ENCODE data around the gene PRG3.
"Not testable (repeated sequence)": the region's sequence is repeated elsewhere in the genome, so short reads cannot be mapped to it uniquely, and the experiment has no call there.

The PRG3 gene

DNA sequence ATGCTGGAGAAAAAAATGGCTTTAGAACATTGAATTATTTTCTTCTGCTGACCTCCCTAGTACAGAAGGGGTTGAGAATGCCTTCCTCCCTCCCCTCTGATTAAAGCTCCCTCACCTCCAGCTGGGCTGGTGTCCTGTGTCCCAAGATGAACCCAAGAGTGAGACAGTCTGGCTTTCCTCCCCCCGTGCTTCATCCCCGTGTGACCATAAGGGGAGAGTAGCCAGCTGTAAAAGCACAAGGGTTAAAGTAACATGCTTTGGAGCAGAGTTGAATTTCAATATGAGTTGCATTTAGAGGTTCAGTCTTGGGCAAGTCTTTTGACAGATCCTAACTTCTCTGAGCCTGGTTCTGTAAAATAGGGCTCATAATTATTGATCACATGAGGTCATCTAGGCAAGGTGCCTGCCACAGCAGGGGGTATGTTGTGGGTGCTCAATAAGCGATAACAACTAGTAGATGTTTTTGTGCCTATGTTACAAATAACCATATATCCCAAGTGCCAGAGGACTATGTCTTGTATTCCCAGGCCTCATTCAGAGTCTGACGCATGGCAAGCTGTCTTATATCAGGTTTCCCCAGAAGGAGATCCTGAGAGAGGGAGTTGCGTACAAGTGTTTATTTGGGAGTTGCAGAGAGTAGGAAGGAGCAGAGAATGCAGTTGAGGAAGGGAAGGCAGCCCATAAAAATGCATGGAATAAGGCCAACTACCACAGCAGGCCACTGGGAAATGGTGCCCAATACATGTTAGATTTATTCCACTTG, 5.4 kb upstream of the PRG3 start:
- no peak for DNase-seq

DNA sequence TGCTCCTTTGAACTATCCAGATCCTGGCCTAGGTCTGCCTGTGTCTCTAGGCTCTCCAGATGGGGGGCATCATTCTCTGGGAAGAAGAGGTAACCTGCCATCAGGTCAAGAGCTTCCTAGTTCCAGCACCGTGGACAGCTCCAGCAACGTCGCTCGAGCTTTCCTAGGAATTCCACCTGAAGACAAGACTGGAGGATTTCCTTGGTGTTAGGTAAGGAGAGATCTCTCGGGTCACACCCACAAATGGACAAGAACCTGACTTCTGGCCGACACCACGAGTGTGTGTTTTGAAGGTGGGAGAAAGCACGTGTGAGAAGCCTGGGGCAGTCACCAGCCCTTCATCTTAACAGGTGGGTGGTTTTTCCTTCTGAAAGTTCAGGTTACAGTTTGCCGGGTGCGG, 1.2 kb downstream of the PRG3 start:
- DNase-seq: no peak

DNA sequence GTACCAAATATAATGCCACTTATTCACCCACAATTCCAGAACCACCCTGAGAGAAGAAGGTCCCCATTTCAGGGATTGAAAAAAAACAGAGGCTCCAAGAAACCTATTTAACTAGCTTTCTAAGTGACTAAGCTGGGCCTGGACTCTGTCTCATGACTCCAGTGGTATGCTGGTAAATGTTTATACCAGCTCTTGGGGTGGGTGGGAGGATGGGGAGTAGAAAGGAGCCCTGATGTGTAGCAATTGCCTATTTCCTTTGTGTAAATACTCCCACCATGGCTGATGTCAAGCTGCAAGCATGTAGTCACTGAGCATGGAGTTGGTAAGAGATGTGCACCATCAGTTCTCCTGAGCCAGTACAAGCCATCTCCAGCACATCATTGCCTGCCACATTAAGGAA, 2.8 kb downstream of the PRG3 start:
- no peak for DNase-seq

DNA sequence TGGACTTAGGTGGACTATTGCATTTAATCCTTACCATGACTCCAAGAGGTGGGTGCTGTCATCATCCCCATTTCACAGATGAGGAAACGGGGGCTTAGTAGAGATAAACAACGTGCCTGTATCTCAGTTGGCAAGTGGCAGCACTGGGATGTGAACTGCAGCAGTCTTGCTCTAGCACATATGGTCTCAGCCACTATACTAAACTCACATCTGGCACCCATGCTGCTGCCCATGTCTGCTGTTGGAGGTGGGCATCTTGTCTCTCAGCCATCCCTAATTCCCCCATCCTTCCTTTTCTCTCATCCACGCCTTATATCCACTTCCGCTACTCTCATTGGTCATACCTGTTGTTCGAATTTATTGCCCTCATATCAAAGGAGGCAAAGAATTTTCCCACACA, 3.8 kb downstream of the PRG3 start:
- DNase-seq: no peak

DNA sequence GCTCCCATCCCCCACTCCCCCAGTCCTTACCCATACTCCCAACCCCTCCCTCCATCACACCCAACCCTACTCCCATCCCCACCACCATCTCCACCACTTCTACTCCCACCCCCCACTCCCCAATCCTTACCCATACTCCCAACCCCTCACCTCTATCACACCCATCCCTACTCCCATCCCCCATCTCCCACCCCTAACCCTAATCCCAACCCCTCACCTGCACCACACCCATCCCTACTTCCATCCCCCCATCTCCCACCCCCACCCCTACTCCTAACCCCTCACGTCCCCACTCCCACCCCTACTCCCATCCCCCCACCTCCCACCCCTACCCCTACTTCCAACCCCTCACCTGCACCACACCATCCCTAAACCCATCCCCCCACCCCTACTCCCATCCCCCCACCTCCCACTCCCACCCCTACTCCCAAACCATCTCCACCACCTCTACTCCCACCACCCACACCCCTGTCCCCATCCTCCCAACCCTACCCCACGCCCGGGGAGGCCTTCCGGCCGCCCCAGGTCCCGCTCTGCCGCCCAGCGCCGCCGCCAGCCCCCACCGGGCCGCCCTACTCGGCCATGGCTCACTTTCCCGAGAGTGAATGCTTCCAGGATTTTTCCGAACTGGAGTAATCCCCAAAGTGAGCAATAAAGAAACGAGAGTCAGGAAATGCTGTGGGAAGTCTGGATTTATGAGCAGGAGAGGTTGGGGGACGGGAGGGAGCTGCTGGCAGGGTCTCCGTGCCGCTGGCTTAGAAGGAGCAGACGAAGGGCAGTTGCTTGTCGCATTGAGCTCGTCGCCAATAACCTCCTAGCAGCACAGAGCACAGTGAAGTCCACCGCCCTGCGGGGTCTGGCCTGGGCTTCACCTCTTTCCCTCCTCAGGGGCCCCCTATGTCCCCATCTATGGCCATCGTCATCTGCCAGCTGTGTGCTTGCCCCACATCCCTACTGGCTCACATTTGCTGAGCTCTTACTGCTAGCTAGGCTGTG, 4.6 kb downstream of the PRG3 start:
- no peak for DNase-seq

DNA sequence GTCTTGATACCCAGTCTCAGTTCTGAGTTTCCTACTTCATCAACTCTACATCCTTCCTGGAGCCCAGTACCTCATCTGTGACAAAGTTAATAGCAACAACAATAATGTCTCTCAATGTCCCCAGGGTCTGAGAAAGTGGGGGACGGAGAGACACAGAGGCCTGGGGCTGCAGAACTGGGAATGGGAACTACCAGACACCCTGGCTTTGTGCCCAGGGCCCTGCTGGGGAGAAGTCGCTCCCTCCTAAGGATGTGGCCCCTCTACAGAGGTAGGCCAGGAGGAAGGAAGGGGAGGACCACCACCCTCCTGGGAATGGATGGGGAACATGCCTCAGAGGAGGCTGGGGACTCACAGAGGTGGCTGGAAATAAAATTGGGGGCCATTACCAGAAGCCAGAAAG, 5.5 kb downstream of the PRG3 start:
- no peak for DNase-seq

DNA sequence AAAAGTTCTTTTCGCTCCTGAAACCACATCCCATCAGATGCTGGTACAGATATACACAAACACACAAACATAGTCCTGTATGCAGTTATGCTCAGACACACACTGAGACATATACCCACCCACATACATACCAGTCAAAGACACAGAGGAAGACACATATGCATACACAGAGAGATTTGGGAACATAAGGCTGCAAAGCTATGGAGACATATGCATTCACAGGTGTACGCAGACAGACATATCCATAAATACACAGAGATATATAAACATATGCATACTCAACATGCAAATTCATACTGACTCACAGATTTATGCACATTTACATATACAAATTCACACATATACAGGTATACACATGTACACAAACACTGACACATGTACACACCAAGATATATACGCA, 6.0 kb downstream of the PRG3 start:
- no peak for DNase-seq

DNA sequence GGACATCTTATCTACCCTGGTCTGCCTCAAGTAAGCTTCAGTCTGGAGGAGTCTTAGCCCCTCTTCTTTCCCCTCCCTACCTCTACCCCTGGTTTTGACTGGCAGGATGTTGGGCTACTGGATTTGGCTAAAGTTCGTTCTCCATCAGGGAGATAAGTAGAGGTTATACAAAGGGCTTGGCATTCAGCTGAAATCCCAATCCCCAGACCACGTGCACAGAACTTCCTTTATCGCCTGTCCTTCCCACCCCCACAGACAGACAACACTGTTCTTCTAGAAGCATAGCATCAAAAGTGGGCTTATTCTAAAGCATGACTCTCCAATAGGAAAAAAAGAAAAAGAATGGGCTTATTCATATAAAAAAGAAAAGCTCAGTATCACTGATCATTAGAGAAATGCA, 7.8 kb downstream of the PRG3 start:
- no peak for DNase-seq

DNA sequence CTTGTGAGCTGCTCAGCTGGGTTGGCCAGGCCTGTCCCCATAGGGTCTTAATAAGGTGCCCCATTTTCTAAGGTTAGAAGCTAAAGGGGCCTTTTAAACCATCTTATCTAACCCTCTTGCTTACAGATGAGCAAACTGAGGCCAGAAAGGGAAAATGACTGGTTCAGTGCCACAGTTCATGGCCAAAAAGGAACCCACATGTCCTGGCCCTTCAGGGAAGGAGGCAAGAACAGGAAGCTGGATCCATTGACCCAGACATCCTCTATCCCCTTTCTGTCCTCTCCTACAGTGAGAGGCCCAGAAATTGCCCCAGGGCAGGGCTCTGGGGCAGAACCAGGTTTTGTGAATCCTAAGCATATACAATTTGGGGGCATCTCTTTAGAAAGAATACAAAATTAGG, 10.0 kb downstream of the PRG3 start:
- DNase-seq: no peak

DNA sequence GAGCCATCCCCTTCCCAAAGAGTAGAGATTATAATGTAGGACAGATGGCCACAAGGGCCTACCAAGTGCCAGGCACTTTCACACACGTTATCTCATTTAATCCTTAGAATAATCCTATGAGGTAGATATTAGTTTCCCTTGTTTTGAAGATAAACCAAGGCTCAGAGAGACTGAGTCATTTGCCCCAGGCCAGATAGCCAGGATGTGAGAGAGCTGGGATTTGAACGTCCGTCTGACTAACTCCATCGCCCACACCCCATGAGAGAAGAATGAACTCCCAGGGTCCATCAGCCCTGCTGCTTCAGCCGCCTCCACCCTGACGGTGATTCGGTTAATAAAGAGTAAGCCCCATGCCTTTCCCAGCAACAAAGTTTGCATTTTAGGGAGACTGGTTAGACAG, 10.7 kb downstream of the PRG3 start:
- no peak for DNase-seq

DNA sequence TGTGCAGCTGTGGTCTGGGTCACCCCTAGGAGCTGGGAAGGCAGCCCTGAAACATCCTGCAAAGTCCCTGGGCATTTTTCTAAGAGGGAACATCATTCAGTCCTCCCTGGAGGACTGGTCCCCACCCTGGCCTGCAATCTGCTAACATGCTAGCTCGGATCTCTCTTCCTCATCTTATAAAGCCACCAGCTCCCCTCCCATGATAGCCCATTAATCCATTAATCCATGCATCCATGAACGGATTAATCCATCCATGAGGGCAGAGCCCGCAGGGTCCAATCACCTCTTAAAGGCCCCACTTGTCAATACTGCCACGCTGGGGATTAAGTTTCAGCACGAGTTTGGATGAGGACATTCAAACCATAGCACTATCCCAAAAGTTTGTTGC, 12.1 kb downstream of the PRG3 start:
- DNase-seq: no peak

DNA sequence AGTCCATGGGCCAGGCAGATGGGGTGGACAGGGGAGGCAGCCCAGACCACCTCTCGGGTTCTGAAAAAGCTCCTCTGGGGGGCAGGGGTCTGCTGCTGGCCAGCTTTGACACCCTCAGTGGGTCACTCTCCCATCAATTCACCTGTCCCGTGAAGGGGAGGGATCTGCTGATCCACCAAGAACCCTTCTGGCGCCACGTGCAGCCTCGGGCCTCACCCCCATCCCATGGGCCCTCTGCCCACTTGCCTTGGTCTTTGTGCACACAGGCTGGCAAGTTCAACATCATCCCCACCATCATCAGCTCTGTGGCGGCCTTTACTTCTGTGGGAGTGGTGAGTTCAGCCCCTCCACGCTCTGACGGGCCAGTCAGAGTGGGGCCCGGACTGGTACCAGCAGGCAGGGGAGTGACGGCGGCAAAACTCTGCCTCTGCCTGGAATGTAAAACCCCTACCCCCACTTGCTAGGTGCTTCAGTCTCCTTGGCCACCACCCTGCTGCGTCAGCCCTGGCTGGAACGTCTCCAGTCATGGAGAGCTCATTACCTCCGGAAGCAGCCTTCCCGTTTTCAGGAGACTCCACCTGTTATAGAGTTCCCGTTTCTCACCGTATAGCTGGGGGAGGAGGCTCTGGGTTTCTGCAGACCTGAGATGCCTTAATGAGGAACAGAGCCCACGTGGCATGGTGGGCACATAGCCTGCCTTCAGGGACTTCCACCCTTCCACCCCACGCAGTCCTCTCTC, 12.7 kb downstream of the PRG3 start:
- DNase-seq: no peak

DNA sequence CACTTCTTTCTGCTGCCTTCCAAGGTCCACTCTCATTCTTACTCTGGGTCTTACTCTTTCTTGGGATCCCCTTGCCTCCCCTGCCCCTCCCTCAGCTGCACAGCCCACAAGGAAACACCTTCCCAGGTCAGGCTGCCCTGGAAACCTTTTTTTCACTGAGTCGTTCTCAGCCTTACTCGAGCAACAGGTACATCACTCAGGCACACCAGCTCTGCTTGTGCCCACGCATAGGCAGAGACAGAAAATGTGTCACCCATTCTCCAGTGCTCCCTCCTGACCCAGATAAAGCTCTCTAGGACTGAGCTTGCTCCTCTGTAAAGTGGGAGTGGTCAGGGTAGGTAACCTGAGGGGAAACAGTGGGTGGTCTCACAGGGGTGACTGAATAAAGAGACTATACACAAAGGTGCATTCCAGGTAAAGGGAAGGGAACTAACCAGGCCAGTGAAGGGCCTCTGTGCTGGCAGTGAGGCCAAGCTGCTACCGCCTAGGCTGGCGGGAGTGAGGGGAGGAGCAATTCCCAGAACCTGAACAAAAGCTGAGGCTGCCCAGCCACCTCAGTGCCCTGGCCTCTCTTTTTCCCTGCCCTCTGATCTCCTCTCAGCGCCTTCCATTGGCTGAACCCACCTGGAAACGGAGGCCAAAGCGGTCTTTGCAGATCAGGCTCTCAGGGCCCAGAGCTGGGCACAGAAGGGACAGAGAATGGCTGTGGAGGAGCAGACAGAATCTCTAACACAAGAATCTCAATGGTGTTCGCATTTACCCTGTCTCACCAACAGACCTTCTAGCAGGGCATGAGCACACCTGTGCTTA, 15.9 kb downstream of the PRG3 start:
- no peak for DNase-seq

DNA sequence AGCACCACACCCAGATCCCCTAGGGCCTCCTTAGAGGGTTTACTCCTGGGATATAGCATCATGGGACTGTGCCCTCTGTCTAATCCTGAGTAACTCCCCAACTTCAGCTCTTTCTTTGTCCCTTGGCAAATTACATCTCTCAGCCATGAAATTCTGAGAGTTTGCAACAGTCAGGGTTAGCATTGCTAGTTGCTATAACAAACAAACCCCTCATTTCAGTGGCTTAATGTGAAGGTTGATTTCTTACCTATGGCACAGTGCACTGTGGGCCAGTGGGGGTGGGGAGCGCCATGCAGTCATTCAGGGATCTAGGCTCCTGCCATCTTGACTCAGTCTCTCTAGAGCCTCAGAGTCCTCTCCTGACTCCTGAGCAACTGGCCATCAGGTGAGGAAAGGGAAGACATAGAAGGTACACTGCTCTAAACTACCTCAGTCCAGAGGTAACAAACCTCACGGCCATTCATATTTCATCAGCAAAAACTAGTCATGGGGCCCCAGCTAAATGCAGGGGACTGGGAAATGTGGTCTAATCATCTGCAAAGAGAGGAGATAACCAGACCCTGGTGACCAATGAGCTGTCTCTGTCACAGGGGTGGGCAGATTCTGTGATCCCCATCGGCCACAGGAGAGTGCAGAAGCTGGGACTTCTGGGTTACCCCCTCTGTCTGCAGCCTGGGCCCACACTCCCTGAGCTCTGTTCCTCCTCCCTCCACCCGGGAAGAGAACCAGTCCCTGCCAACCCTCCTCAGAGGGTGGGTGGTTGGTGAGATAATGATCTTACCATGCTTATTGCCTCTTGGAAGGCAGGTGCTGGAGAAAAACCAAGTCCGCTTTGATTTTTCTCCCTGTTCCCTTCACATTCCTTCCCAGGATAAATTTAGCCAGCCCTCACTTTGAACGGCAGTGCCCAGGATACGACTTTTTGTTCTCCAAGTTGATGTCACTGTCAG, 17.5 kb downstream of the PRG3 start:
- no peak for DNase-seq

DNA sequence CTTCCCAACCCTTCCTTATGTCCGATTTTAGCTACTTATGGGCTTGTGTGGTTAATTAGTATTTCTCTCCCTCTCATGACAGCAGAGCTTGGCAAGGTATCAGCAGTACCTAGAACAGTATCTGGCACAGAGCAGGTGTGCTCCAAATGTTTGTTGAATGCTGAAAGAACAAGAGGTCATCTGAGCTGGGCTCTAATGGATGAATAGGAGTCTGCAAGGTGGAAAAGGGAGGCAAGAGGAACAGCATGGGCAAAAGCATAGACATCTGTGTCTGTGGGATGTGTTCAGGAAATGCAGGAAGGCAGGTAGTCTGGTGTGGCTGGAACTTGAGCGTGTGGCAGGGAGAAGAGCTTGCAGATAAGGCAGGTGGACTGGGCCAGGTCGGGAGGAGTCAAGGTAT, 19.0 kb downstream of the PRG3 start:
- no peak for DNase-seq

DNA sequence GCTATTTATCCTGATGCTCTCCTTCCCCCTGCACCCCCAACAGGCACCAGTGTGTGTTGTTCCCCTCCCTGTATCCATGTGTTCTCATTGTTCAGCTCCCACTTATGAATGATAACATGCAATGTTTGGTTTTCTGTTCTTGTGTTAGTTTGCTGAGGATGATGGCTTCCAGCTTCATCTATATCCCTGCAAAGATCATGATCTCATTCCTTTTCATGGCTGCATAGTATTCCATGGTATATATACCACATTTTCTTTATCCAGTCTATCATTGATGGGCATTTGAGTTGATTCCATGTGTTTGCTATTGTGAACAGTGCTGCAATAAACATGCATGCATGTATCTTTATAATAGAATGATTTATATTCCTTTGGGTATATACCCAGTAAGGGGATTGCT, 19.5 kb downstream of the PRG3 start:
- not testable (repeated sequence) for DNase-seq

DNA sequence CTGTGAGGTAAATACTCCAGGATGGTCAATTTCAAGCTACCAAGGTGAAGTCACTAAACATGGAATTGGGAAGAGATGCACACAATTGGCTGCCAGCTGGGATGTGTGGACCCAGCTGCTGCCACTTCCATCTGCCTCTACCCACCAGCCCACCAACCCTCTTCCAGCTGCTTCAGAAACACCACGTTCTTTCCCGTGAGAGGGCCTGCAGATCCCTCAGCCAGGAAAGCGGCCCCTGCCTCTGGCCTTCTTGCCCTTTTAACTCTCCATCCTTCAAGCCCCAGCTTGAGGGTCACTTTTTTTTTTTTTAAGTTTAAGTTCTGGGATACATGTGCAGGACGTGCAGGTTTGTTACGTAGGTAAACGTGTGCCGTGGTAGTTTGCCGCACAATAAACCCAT, 20.0 kb downstream of the PRG3 start:
- DNase-seq: no peak

DNA sequence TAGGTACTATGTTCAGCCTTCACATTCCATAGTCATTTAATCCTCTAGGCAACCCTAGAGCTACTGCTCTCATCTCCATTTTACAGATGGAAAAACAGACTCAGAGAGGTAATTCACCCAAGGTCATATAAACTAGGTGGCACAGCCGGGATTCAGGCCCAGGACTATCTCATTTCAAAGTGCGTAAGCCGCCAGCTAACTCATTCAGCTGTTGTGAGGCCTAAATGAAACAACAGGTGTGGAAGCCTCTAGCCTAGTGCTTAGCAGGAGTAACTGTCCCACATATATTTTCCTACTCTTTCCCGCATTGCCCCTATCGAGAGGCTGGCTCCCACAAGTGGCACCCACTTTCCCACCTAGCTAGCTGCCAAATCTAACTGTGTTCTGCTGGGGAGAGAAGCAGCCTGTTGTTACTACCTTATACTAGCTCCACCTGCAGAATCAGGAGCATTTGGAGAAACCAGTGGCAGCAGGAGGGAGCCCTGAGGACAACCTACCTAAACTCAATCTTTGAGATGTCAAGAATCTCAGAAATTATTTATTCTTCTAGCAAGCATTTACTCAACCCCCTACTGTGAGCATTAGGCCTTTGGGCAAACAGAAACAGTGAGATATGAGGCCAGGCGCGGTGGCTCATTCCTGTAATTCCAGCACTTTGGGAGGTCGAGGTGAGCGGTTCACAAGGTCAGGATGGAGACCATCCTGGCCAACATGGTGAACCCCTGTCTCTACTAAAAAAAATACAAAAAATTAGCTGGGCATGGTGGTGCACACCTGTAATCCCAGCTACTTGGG, 20.9 kb downstream of the PRG3 start:
- no peak for DNase-seq

DNA sequence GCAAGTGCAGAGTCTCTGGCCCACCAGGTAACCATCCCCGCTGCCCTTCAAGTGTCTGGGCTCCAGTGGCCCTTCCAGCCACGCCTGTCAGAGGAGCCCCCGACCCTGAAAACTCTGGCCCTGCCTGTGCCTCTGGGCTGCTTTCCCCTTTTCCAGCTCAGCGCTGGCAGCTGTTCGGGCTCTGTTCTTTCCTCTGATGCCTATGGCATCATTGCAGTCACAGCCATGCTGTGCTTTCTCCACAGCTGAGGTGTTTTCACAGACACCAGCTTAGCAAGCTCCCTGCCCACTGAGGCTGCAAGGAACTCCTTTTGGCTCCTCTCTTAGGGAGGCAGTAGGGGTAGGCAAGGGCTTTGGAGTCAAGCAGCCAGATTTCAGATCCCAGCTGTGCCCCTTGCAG, 21.6 kb downstream of the PRG3 start:
- no peak for DNase-seq

DNA sequence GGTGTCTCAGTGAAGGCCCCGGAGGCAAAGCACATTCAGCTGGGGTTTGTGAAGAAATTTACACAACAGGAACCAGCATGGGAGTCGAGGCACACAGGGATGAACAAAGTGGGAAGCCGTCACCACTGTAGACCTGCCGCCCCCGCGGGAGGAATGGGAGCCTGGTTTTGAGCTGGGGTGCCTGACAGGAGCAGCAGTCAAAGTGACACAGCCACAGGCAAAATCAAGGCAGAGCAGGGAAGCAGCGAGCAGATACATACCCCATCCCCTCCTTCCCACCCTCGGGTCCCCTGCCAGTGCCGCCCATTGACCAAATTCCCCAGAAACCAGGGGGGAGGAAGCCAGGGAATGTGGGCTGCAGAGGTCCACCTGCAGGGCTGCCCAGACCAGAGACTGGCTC, 22.0 kb downstream of the PRG3 start:
- DNase-seq: no peak

DNA sequence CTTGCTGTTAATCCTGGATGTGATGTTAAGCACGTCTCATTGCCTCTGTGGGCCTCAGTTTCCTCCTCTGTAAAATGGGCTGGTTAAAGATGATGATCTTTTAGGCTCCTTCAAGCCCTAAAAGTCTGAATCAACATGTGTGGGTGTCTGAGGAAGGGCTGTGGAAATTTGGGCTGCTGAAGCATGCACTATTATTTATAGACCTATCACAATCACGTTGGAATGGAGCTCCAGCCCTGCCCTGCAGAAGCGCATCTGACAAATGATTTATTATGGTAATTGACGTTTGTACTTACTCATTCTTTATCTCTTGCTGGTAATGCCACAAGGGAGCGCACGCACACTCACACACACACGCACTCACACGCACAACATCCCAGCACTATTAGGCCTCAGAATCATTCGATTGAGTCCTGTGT, 22.4 kb downstream of the PRG3 start:
- no peak for DNase-seq

All from KG1 (cell line).